Stimulated activated CD4-positive, alpha-beta T cell treated with anti-CD3 and anti-CD28 coated beads, Interleukin-1b, Interleukin-23, amount 100 ng/mL, for 1 hour (primary cell): ENCODE data around the gene GNA12.

Experiments used
- DNase-seq, 2 donors: peaks; one replicate each; pipeline ENCODE4 v3.0.0-alpha.2; 2020; ENCODE audit warnings: low read depth in 2 of 2

Gene GNA12

GRCh38 chr7:2844153-2845033 lies at the start of gene GNA12:
GNA12 (minus strand) TSS chr7:2844308; CDS start chr7:2844161, 147 bp downstream.
- DNase-seq: peak; percentile 95 to 96

- no peak for DNase-seq
These were observed 49.3 kb upstream of the GNA12 start for GRCh38 chr7:2893411-2893861.

GRCh38 chr7:2892549-2892948 lies 48.4 kb upstream of the GNA12 start:
- no peak for DNase-seq

GRCh38 chr7:2887816-2888215 lies 43.7 kb upstream of the GNA12 start:
- no peak for DNase-seq

- DNase-seq: peak in 1 of 2 donors; percentile 17
These were observed 42.8 kb upstream of the GNA12 start for GRCh38 chr7:2886900-2887299.

- no peak for DNase-seq
These were observed 42.3 kb upstream of the GNA12 start for GRCh38 chr7:2886391-2886790.

- DNase-seq: no peak
These were observed 40.1 kb upstream of the GNA12 start for GRCh38 chr7:2884161-2884560.

GRCh38 chr7:2883101-2883500 lies 39.0 kb upstream of the GNA12 start:
- DNase-seq: no peak

GRCh38 chr7:2882111-2882510 lies 38.0 kb upstream of the GNA12 start:
- no peak for DNase-seq

GRCh38 chr7:2880874-2881533 lies 36.9 kb upstream of the GNA12 start:
- DNase-seq: no peak

GRCh38 chr7:2880051-2880450 lies 35.9 kb upstream of the GNA12 start:
- no peak for DNase-seq

GRCh38 chr7:2879354-2879753 lies 35.2 kb upstream of the GNA12 start:
- DNase-seq: no peak

GRCh38 chr7:2878306-2878705 lies 34.2 kb upstream of the GNA12 start:
- no peak for DNase-seq

- no peak for DNase-seq
These were observed 32.1 kb upstream of the GNA12 start for GRCh38 chr7:2876031-2876731.

GRCh38 chr7:2873686-2874551 lies 29.8 kb upstream of the GNA12 start:
- no peak for DNase-seq

- no peak for DNase-seq
These were observed 29.0 kb upstream of the GNA12 start for GRCh38 chr7:2873146-2873545.

GRCh38 chr7:2872296-2872874 lies 28.3 kb upstream of the GNA12 start:
- DNase-seq: no peak

GRCh38 chr7:2870471-2870931 lies 26.4 kb upstream of the GNA12 start:
- no peak for DNase-seq

- no peak for DNase-seq
These were observed 25.9 kb upstream of the GNA12 start for GRCh38 chr7:2869981-2870380.

GRCh38 chr7:2866601-2867000 lies 22.5 kb upstream of the GNA12 start:
- DNase-seq: no peak
